Right kidney (tissue), 1 donor: ENCODE measurements around the gene NOXA1.

Experiments
- DNase-seq: peaks from one replicate; pipeline ENCODE4 v3.0.0-alpha.2; 2016

NOXA1 gene

GRCh38 chr9:137387114-137387890, 35.9 kb upstream of the NOXA1 start:
- no peak for DNase-seq

DNA sequence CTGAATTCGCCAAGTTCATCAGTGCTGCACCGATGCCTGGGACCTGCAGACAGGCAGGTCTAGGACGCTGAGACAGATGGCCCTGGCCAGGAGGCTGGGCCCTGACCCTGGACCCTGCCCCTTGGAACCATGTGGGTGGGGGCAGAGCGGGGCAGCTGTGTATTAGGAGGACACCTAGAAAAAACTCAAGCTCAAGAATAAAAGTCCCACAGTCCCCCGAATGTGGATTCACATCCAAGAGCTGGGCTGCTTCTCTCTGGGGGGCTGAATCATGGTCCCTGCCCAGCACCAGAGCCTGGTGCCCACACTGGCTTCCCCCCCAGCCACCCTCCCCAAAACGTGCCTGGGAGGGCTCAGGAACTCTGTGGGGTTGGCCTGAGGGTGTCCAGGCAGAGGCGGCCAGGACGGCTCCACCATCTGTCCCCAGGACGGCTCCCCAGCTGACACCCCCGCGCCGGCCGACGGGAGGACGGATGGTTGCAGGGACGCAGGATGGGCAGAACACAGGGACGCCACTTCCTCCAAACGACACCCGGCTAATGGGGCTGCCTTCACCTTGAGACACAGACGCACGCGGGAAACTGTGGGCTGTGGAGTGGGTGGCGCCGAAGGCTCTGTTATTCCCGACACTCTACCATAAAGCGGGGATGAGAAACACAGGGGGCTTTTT, 35.2 kb upstream of the NOXA1 start:
- no peak for DNase-seq

- DNase-seq = no peak
Observed at GRCh38 chr9:137388589-137389427, 34.4 kb upstream of the NOXA1 start.

DNA sequence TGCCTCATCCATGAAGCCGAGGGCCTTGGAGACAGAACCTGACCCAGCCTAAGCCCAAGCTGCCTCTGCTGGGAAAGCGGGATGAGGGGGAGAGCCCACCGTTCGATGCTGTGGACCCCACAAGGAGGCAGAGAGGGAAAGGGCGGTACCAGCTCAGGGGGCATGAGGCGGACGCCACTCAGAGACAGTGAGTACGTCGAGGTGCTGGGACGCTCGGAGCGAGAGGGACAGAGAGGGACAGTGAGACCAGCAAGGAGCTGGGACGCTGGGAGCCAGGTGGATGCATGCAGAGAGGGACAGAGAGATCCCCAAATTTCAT, 33.8 kb upstream of the NOXA1 start:
- DNase-seq = no peak

- no peak for DNase-seq
Observed at GRCh38 chr9:137390553-137391410, 32.4 kb upstream of the NOXA1 start.

DNA sequence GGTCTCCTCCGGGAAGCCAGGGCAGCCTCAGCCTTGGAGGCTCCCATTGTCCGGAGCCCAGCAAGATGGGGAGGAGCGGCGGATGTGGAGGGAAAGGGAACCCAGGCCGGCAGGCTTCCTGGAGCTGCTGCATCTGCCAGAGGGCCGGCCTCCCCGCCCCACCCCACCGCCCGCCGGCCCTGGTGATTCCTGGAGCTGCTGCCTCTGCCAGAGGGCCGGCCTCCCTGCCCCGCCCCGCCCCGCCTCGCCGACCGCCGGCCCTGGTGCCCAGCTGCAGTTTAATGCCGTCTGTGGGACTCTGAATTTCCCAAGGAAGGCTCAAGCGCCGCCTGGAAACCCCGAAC, 31.8 kb upstream of the NOXA1 start:
- no peak for DNase-seq

DNA sequence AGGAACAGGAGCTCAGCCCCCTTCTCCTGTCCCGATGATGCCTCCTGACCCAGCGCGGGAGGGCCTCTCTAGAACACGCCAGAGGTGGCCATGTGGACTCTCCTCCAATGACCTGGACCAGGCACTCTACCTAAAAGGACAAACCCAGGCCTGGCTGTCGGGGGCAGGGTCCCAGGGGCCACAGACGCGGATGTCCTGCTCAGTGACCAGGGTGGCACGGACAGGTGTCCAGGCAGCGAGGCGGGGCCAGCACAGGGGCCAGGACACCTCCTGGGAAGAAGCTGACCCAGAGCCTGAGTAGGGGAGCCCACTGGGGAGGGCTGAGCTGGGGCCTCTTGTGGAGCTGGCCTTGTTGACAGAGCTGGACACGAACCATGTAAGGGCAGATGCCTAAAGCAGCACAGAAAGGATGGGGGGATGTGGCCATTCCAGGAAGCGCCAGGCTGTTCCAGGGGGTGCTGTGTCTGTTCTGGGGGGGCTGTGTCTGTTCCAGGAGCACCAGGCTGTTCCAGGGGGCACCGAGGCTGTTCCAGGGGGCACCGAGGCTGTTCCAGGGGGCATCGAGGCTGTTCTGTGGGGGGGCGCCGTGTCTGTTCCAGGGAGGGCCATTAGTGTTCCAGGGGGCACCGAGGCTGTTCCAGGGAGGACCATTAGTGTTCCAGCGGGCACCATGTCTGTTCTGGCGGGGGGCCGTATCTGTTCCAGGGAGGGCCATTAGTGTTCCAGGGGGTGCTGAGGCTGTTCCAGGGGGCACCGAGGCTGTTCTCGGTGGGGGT, 30.8 kb upstream of the NOXA1 start:
- no peak for DNase-seq

- no peak for DNase-seq
Observed at GRCh38 chr9:137393176-137394150, 29.7 kb upstream of the NOXA1 start.

GRCh38 chr9:137394866-137395665, 28.1 kb upstream of the NOXA1 start:
- DNase-seq = no peak

DNA sequence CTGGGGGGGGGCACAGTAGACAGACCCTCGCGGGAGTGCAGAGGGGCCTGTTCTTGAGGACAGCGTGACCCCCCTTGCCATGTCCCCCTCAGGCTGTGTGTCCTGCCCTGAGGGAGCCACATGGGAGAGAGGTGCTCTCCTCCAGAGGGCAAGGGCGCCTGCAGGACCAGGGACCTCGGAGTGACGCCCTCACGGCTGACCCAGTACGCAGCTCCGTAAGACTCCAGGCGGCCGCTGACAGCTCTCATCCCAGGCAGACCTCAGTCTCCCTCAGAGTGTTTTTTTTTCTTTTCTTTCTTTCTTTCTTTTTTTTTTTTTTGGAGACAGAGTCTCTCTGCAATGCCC, 27.6 kb upstream of the NOXA1 start:
- no peak for DNase-seq

GRCh38 chr9:137396227-137396626, 27.0 kb upstream of the NOXA1 start:
- no peak for DNase-seq

DNA sequence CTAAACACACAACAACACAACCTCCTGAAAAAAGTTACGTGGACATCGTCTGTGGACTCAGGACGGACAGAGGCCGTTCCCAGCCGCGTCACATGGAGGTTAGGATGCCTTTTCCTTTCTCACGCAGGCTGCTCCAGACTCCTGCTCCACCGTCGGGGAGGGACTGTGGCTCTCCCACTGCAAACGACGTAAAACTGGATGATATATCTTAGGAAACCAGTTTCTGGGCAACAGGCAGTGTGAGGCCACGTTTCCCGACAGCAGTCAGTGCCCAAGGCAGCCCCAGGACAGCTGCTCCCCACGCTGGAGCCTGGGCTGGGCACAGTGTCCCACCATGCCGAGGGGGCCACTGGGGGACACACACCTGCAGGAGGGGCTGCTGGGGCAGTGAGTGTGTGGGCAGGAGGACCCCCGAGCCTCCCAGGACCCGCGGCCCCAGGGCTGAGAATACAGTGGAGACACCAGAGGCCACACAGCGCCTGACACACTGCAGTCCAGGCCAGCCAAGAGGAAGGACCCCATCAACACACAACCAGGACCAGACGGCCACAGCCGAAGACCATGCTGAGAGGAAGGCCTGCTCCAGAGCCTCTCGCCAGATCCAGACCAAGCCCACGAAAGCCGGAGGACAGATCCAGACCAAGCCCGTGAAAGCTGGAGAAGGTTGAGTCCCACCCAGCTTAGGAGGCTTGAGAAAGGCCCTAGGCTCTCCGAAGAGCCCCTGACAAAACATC, 26.4 kb upstream of the NOXA1 start:
- DNase-seq = no peak

DNA sequence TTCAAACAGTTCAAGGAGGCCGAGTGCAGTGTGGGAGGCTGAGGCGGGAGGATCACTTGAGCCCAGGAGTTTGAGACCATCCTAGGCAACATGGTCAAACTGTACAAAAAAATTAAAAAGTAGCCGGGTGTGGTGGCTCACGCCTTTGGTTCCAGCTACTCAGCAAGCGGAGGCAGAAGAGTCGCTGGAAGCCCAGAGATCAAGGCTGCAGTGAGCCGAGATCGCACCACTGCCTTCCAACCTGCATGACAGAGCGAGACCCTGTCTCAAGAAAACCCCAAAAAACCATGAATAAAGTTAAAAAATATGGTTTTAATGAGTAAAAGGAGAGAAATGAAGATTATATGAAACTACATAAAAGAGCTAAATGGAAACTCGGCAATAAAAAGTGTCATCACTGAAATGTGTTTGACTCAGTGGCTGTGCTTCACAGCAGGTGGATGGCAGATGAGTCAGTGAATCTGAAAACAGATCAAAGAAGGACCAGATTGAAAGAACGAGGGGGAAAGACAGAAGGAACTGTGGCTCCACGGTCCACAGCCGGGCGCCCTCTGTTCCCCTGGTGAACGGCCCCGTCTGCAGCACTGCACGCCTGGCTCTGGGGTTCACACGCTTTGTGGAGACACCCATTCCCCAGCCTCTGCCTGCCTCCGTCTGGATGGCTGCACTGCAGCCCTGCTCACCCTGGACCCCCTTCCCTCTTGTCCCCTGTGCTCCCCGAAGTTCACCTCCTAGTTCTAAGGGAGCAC, 25.3 kb upstream of the NOXA1 start:
- DNase-seq = no peak

DNA sequence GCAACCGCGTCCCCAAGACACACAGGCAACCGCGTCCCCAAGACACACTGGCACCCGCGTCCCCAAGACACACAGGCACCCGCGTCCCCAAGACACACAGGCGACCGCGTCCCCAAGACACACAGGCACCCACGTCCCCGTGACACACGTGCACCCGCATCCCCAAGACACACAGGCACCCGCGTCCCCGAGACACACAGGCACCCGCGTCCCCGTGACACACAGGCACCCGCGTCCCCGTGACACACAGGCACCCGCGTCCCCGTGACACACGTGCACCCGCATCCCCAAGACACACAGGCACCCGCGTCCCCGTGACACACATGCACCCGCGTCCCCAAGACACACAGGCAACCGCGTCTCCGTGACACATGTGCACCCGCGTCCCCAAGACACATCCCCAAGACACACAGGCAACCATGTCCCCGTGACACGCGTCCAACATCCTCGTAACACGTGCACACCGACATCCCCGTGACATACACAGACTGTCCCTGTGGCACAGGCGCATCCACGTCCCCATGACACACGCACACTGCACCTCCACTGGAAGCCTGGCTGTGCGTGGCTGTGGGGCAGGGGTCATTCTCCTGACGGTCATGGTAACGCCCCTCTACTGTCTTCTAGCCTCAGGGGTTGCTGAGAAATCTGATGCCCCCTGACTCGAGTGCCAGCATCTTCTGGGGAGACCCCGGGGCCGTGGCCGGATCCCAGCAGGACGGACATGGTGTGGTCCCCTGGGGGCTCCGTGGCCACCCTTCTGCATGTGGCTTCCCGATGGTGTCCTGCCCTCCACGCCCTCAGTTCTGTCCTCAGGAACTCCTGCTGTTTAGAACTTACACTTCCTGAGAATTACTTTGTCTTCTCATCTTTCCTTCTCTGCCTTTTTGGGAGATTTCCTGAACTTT, 24.4 kb upstream of the NOXA1 start:
- DNase-seq = no peak

DNA sequence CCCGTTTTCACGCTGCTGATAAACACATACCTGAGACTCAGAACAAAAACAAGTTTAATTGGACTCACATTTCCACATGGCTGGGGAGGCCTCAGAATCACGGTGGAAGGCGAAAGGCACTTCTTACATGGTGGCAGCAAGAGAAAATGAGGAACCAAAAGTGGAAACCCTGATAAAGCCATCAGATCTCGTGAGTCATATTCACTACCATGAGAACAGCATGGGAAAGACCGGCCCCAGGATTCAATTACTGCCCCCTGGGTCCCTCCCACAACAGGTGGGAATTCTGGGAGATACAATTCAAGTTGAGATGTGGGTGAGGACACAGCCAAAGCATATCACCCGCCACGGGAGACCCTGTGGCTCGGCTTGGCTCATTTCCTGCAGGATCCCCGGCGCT, 20.4 kb upstream of the NOXA1 start:
- DNase-seq = no peak

DNA sequence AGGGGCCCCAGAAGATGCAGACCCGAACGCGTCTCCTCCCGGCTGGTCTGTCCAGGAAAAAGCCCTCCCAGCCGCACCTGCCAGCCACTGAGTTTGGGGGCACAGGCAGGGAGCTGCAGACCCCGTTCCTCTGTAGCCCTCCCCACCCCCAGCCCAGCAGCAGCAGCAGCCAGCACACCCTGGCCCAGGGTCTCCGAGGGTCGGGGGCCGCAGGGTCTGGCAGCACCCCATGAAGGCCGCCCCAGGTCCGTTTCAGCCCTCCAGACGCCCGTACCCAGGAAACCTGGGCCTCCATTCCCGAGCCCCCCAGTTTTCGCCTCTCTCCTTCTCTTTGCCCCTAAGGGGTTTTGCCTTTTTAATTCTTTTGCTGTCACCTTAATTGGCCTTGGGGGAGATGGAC, 19.9 kb upstream of the NOXA1 start:
- DNase-seq = no peak

- DNase-seq = no peak
Observed at GRCh38 chr9:137404961-137405567, 18.1 kb upstream of the NOXA1 start.
